GM21390 (cell line): ENCODE measurements around the gene GSTA3.
"Not testable (repeated sequence)": the region's sequence is repeated elsewhere in the genome, so short reads cannot be mapped to it uniquely, and the experiment has no call there.

Experiments used
- ATAC-seq: cut with Tn5 transposase; IDR thresholded peaks from one replicate; pipeline ENCODE4 v1.9.1; 2021; ENCODE audit not compliant: unreplicated experiment

GSTA3 gene

DNA sequence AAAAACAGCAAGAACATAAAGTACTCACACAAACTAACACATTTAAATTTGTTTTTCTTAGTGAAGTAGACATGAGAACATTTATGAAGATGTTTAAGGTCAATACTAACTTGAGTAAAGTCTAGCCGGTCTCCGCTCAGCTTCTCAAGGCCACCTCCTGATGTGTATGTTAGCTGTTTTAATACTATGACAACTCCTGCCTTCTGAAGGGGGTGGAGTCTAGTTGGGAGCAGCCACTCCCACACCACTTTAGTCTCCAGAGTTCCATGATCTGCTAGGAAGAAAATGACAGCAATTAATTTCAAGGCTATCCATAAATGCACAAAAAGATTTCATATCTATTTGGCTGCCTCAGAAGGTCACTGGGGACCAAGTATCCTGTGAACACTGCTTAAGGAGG, at the start of gene GSTA3:
GSTA3 (minus strand) TSS at position 168 of the 400 bp plus-strand sequence. CDS start 3,864 bp downstream, outside the sequence.
- no peak for ATAC-seq

DNA sequence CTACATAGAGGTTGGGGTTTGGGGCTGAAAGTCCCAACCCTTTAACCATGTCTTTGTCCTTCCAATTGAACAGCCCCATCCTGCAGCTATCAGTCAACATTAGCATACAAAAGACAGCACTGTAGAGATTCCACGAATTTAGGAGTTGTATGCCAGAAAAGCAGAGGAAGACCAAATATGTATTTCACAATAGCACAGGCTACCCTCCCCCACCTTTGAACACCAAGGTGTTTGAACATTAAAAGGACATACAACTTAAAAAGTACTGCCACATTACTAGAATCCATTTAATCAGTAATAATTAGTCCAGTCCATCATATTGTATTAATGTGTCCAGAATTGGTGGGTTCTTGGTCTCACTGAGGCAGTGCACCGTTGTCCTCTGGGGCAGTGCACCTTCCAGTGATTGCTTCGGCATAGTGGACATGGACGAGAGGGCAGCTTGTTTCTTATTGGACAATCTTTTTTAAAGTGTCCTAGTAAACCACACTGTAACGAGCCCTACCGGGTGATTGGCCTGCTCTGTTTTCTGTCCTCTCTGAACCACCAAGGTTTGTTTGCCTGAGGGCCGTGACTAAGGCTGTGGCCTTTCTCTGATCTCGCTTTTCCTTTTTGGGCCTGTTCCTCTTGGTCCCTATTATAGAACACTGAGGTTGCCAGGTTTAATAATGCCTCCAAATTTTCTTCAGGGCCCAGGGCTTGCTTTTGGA, 49.2 kb upstream of the GSTA3 start:
- ATAC-seq, result no peak

DNA sequence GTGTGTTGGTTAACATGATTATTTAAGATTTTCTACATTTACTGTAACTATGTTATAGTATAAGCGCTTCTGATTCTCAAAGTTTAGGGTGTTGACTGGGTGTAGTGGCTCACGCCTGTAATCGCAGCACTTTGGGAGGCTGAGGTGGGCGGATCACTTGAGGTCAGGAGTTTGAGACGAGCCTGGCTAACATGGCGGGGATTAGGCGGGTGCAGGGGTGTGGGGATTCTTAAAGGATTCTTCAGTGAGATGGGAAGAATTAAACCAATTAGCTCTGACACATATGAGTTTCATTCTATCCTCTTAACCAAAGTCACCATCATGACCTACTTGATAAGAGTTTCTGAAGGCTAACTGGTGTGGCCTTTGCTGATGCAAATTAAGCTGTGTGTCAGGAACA, 46.4 kb upstream of the GSTA3 start:
- no peak for ATAC-seq

DNA sequence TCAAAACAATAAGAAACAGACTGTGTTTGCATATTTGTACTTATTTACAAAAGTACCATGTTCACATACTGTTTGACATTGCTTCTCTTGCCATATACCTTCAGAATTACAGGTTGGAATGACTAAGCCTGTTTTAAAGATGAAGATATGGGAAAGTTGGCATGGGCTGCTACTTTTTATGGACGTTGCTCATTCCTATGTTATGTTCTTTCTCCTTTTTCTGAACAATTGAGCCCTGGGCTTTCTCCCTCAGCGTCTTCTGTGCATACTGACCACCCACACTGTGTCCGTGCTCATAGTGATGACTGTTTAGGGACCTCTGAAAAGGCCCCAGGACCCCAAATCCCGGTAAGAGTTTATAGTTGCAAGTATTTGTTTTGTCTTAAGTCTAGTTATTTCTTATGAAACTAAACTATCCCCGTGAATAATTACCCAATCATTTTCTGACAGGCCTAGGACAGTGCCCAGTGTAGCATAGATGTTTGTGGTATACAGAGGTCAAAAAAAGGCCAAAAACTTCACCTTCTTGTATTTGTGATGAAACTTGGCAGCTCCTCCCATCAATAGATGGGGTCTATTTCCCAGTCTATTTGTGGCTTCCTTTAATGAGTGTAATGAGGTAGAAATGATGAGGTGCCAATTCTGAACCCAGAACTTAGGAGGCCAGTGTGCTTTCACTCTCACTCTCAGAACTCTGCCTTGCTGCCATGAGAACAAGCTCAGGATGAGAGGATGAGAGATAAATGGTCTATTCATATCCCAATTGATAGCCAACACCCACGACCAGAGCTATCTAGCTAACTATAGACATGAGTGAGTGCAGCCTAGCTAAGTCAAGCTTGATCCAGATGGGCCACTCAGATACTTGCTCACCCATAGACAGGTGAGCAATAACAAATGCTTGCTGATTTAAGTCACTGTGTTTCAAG, 44.7 kb upstream of the GSTA3 start:
- peak; percentile 66 for ATAC-seq

DNA sequence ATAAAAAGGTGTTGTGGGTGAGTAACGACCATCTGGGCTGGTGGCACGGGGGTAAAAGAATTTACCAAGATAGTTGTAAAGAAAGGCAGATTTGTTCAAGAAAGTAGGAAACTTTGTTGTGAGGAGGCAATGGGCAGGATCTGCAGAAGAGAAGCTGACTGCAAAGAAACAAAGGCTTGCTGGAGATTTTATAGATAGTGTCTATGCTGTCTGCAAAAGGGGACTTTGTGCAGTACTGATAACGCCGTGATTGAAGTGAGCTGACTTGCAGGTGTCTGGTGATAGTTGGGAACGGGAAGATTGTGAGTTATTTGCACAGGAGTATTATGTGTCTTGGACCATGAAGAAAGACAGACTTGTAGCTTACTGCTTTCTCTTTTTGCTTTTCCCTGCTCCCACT, 36.8 kb upstream of the GSTA3 start:
- no peak for ATAC-seq

DNA sequence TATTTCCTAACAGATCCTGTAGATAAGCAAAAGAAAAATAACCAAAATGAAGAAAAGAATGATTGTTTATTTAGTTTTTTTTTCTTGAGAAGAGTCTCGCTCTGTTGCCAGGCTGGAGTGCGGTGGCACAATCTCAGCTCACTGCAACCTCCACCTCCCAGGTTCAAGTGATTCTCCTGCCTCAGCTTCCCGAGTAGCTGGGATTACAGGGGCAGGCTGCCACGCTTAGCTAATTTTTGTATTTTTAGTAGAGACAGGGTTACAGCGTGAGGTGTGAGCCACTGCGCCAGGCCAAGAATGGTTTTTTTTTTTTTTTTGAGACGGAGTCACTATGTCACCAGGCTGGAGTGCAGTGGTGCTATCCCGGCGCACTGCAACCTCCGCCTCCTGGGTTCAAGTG, 33.3 kb upstream of the GSTA3 start:
- ATAC-seq, result not testable (repeated sequence)

DNA sequence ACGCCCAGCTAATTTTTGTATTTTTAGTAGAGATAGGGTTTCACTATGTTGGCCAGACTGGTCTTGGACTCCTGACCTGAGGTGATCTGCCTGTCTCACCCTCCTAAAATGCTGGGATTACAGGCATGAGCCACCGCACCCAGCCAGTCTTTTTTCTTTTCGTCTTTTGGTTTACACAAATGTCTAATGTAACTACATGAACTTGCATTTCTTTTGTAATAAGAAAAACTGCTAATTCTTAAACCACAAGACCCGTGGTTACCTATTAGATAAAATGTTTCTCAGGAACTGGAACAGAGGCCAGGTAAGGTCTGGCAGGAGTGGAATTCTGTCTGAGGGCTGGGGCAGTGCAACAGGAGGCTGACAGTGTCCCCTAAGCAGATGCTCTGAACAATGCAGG, 32.7 kb upstream of the GSTA3 start:
- no peak for ATAC-seq

DNA sequence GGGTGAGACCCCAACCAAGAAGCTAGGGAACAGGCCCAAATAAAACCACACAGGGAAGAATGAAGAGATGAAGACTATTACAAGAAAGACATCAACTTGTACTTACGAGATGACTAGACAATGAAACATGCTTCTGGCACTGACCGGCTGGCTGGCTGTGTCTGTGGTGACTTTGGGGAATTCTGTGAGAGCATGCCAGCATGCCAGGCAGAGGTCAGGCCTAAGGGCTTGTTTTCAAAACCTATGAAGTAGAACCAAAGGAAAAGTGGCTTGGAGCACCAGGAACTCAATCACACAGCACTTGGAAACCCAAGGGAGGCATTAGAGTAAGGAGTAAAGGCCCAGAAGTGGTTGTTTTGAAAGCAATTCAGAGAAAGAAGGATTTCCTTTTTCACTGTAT, 28.4 kb upstream of the GSTA3 start:
- no peak for ATAC-seq

DNA sequence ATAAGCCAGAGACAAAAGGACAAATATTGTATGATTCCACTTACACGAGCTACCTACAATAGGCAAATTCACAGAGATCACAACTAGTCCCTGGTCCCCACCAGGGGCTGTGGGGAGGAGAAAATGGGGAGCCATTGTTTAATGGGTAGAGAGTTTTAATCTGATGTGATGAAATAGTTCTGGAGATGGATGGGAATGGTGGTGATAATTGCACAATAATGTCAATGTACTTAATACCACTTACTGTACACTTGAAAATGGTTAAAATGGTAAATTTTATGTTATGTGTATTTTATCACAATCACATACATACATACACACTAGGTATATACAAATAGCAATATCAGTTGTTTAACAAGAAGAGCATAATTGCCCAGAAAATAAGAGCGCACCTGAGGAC, 24.3 kb upstream of the GSTA3 start:
- no peak for ATAC-seq

DNA sequence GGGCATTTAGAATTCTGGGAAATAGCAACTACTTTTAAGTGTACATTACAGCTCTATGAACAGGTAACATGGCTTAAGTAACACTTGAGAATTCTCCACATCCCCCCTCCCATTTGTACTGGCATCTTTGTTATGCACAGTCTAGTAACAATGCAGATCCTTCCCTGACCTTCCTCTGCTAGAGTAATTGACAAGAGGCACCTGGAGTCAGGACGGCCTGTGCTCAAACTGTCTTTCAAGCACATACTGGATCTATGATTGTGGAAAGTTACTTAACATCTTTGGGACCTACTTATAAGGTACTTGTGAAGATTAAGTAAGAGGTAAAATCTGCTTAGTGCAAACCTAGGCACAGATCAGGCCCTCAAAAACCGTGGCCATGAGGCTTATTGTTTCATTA, 21.9 kb upstream of the GSTA3 start:
- no peak for ATAC-seq

DNA sequence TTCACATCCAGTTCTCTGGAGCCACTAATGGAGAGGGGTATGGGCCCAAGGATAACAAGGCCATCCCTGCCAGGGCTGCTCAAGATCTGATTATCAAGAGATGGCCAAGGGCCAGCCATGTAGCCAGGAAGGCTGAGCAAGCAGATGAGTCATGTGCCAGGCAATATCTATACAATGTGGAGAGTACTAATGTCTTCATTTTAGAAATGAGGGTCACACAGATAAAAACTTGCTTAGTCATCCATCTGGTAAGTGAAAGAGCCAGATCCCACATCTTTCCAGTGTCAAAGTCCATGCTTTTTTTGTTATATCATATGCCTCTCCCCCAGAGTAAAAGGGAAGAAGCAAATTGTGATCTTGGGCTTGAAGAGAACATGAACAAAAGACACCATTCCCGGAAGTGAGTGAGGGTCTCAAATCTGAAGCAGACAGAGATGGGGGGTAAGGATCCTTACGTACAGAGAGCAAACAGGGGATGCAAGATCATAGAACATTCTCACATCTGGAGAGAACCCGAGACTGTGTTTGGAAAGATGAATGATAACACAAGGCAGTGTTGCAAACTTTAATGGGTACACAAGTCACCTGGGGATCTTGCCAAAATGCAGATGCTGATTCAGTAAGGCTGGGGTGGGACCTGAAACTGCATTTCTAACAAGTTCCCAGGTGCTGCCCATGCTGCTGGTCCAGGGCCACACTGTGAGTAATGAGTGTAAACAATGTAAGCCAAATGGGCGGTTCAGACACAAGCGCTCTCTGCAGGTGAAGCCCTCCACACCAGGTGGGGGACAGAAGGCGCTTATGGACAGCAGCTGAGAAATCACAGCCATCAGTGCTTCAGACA, 20.0 kb upstream of the GSTA3 start:
- no peak for ATAC-seq

DNA sequence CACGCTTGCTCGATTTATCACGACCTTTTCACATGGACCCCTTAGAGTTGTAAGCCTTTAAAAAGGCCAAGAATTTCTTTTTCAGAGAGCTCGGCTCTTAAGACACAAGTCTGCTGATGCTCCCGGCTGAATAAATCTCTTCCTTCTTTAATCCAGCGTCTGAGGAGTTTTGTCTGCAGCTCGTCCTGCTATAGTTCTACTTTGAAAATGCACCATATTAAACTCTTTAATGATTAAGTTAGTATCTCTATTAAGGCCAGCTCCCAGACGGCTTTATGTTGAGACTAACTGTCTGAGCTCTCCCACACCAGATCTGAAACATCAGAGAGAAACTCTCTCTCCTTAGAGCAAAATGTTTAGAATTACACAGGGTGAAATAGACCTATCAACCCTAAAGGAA, 18.0 kb upstream of the GSTA3 start:
- no peak for ATAC-seq

DNA sequence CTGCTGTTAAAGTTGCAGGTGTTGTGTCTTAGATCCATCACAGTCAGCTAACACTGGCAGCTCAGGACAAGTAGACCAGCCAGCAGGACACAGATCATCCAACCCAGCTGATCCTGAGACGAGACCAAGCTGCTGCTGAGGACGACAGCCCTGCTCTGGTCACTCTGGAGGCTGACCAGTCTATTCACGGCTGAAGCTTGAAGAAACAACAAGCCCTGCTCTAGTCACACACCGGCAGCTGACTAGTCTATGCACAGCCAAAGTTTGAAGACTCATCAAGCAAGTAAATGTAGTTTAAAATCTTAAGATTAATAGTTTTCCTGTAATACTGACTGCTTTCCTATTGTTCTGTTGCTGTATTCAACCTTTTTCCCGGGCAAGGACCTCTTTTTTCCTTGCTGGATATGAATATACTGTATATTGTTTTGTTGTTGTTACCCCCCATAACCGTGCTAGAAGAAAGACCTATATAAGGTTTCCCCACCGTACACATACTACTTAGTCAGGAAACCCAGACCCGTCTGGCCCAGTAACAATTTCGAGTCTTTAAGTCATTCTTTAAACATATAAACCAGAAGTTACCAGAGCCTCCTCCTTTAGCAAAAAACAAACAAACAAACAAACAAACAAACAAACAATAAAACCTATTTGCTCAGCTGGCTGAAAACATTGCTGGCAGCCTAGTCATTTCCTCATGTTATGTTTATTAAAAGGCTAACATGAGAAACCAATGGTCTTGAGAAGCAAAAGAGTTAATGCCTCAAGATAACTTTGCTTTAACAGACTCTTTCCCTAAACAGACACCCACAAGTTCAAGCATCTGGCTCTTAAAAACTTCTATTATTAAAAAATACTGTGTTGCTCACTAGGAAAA, 16.7 kb upstream of the GSTA3 start:
- no peak for ATAC-seq

DNA sequence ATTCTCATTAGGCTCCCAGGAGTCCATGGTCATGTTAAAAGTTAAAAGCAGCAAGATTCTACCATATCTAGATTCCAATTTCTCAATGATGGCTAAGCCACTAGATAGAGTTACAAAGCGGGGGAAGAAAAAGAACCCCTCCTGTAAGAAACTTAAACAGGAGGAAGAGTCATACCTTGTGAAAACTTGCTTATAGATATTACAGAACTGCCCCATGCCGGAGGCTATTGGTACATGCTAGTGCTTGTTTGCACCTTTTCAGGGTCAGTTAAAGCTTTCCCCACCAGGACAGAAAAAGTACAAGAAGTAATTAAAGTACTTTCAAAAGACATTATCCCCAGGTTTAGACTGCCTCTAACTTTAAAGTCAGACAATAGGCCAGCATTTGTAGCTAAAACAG, 15.5 kb upstream of the GSTA3 start:
- no peak for ATAC-seq

DNA sequence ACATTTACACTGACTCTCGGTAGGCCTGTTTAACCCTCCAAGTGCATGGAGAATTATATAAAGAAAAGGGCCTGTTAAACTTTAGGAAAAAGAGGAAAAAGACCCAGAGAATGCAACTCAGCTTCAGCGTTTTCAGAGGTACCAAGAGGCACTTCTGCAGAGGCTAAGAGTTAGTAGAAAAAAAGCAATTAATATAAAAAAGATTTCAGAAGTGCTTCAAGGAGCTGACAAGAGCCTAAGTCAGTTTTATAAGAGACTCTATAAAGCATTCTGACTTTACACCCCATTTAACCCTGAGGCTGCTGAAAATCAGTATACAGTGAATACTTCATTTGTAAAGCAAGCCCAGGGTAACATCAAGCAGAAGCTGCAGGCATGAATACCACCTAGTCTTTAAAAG, 14.2 kb upstream of the GSTA3 start:
- not testable (repeated sequence) for ATAC-seq

DNA sequence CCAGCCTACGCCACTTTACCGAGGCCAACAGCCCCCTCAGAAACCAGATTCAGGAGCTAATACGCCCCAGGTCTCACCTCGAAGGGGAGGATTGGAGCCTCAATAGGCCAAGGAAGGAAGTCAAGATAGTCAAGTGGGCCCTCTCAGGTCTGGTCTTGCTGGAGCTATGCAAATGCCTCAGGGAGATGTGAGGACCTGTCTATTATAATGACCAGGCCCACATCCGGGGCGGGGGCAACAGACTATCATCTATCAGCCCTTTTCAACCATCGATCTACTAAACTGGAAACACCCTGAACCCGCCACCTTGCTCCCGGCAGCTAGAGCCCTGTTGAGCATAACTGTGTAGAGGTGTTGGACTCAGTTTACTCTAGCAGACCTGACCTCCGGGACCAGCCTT, 12.7 kb upstream of the GSTA3 start:
- ATAC-seq, result no peak

DNA sequence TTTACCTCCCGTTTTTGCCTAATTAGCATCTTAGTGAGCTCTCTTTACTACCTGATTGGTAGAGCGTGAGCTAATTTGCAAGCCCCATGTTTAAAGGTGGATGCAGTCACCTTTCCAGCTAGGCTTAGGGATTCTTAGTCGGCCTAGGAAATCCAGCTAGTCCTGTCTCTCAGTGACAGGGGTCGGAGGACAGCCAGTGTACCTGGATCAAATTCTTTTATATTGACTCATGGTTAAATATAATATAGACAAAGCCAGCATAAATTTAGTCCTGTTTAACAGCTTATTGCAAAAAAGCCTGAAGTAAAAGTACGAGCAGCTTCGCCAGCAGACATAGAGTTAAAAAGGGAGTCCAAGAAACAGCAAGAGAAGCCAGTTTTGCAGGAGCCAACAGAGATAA, 12.2 kb upstream of the GSTA3 start:
- no peak for ATAC-seq

DNA sequence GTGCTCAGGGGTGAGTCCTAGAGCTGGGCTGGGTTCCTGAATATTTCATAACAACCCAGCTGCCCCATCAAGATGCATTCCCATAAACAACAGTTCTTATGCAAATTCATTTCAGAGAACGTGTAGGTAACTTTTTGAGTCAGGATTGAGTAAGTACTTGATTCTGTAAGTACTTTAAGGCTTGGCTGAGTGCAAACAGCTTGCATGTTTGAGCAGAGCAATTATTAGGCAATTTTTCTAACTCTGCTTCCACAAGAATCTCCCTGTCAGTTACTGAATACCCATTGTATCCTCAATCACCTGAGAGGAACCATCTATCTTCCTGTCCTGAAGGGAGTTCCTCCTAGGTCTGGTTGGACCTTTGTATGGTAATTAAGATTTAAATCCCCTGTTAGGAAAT, 10.0 kb upstream of the GSTA3 start:
- ATAC-seq, result not testable (repeated sequence)

DNA sequence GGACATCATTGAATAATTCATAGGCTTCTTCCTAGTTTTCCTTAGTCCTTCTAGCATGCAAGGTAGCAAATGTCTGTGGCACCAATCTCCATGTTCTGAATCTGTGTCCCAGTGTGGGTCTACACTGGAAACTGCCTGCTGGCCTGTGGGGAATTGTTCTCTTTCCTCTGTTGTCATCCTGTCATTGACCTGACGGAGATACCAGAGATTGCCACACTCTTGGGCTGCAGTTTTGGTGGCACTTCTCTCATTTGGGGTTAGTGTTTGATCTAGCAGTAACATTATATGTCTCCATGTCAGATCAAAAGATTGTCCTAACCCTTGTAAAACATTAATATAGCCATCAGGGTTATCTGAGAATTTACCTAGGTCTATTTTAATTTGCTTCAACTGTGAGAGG, 9.3 kb upstream of the GSTA3 start:
- ATAC-seq, result not testable (repeated sequence)

DNA sequence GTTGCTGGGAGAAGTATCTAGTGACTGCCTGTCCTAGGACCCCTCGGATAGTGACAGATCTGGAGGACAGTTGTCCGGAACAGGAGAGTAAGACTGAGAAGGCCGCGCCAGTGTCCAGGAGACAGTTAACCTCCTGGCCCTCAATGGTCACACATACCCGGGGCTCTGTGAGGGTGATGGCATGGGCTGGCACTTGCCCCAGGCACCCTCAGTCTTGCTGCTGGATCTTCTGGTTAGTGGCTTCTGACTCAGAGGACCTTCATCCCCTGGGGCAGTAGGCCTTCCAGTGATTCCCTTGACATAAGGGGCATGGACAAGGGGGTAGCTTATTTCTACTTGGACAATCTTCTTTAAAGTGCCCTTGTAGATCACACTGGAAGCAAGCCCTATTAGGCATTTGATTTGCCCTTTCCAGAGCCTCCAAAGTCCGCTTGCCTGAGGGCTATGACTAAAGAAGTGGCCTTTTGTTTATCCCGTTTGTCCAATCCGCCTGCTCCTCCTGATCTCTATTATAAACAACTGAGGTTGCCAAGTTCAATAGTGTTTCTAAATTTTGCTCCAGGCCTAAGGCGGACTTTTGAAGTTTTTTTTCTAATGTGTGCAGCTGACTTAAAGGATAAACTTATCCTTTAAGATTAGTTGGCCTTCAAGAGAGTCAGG, 8.7 kb upstream of the GSTA3 start:
- not testable (repeated sequence) for ATAC-seq
